Mesenchymal stem cell (in vitro differentiated cells and primary cell): ENCODE measurements around the gene FARS2.

Experiments used
- DNase-seq: peaks from one replicate; pipeline ENCODE4 v3.0.0-alpha.2; 2013
- H2AFZ ChIP-seq: one replicate; pipeline ENCODE4 v1.6.1; 2013; ENCODE audit warnings: low read depth, mild to moderate bottlenecking, control low read depth, inconsistent platforms, low read length, moderate library complexity
- H2AK5ac ChIP-seq: 2 replicates; pipeline ENCODE4 v1.6.1; 2013; ENCODE audit warnings: low read length, moderate library complexity, mild to moderate bottlenecking, inconsistent platforms; ENCODE audit not compliant: severe bottlenecking
- H2BK120ac ChIP-seq: one replicate; pipeline ENCODE4 v1.6.1; 2013; ENCODE audit warnings: low read depth, mild to moderate bottlenecking, inconsistent platforms, low read length, moderate library complexity
- H2BK12ac ChIP-seq, 2 experiments: one replicate each; pipeline ENCODE4 v1.6.1; 2013; ENCODE audit warnings: inconsistent platforms in 2 of 2, low read length in 2 of 2, mild to moderate bottlenecking in 2 of 2, moderate library complexity in 2 of 2, control low read depth in 1 of 2
- H2BK15ac ChIP-seq: one replicate; pipeline ENCODE4 v1.6.1; 2013; ENCODE audit warnings: mild to moderate bottlenecking, low read depth, inconsistent platforms; ENCODE audit not compliant: poor library complexity, severe bottlenecking
- H2BK5ac ChIP-seq: 2 replicates; pipeline ENCODE4 v1.6.1; 2013; ENCODE audit warnings: low read depth, mild to moderate bottlenecking, low read length, control low read depth, inconsistent platforms; ENCODE audit not compliant: poor library complexity, severe bottlenecking
- H3K14ac ChIP-seq, 2 experiments: one replicate each; pipeline ENCODE4 v1.6.1; 2013; ENCODE audit warnings: inconsistent platforms in 2 of 2, low read length in 2 of 2, control low read depth in 1 of 2, mild to moderate bottlenecking in 1 of 2, moderate library complexity in 1 of 2
- H3K18ac ChIP-seq, 2 experiments: one replicate each; pipeline ENCODE4 v1.6.1; 2013; ENCODE audit warnings: inconsistent platforms in 2 of 2, low read length in 2 of 2, control low read depth in 1 of 2, low read depth in 1 of 2, mild to moderate bottlenecking in 1 of 2
- H3K23ac ChIP-seq, 2 experiments: one replicate each; pipeline ENCODE4 v1.6.1; 2013; ENCODE audit warnings: inconsistent platforms in 2 of 2, low read length in 2 of 2, mild to moderate bottlenecking in 2 of 2, moderate library complexity in 2 of 2, control low read depth in 1 of 2
- H3K27ac ChIP-seq: 2 replicates; pipeline ENCODE4 v1.5.1; 2013; ENCODE audit warnings: mild to moderate bottlenecking, moderate library complexity, low read length, control low read depth, inconsistent platforms; ENCODE audit not compliant: poor library complexity, severe bottlenecking
- H3K27me3 ChIP-seq, 2 experiments: 2 replicates each; pipeline versions ENCODE4 v1.6.1 to v1.7.0; 2013; ENCODE audit warnings: low read length in 2 of 2, mild to moderate bottlenecking in 2 of 2, moderate library complexity in 2 of 2, control low read depth in 1 of 2, inconsistent platforms in 1 of 2; ENCODE audit not compliant: control insufficient read depth in 1 of 2, insufficient read depth in 1 of 2
- H3K36me3 ChIP-seq, 2 experiments: 2 replicates each; pipeline versions ENCODE4 v1.6.1 to v1.7.0; 2013; ENCODE audit warnings: low read length in 2 of 2, control low read depth in 1 of 2, inconsistent platforms in 1 of 2, low read depth in 1 of 2, mild to moderate bottlenecking in 1 of 2; ENCODE audit not compliant: insufficient read depth in 2 of 2, control insufficient read depth in 1 of 2
- H3K4ac ChIP-seq, 2 experiments: one replicate each; pipeline ENCODE4 v1.6.1; 2013; ENCODE audit warnings: inconsistent platforms in 2 of 2, low read length in 2 of 2, mild to moderate bottlenecking in 2 of 2, moderate library complexity in 2 of 2, control low read depth in 1 of 2, low read depth in 1 of 2
- H3K4me1 ChIP-seq: 2 replicates; pipeline ENCODE4 v1.6.1; 2013; ENCODE audit warnings: low read depth, low read length, control low read depth; ENCODE audit not compliant: control insufficient read depth, insufficient read depth
- H3K4me2 ChIP-seq: 2 replicates; pipeline ENCODE4 v1.6.1; 2013; ENCODE audit warnings: low read length, mild to moderate bottlenecking, inconsistent platforms; ENCODE audit not compliant: poor library complexity, severe bottlenecking
- H3K4me3 ChIP-seq, 2 experiments: 2 replicates each; pipeline versions ENCODE4 v1.5.1 to v1.7.0; 2013; ENCODE audit warnings: low read length in 2 of 2, mild to moderate bottlenecking in 2 of 2, control low read depth in 1 of 2, low read depth in 1 of 2; ENCODE audit not compliant: insufficient read depth in 1 of 2
- H3K79me1 ChIP-seq: replicated peaks from 2 replicates; pipeline ENCODE4 v1.6.1; 2013; ENCODE audit warnings: mild to moderate bottlenecking, control low read depth, low read length, inconsistent platforms; ENCODE audit not compliant: poor library complexity, severe bottlenecking
- H3K9ac ChIP-seq: 2 replicates; pipeline ENCODE4 v1.7.0; 2013; ENCODE audit warnings: mild to moderate bottlenecking, low read length, moderate library complexity
- H3K9me3 ChIP-seq: 2 replicates; pipeline ENCODE4 v1.7.0; 2013; ENCODE audit warnings: mild to moderate bottlenecking, low read length; ENCODE audit not compliant: control insufficient read depth
- H4K8ac ChIP-seq: one replicate; pipeline ENCODE4 v1.6.1; 2013; ENCODE audit warnings: inconsistent platforms, mild to moderate bottlenecking, low read length, moderate library complexity
- H4K91ac ChIP-seq: one replicate; pipeline ENCODE4 v1.6.1; 2013; ENCODE audit warnings: mild to moderate bottlenecking, low read length, inconsistent platforms
- WGBS: methylation state at CpG from one replicate; pipeline ENCODE4 v1.1.7; 2013; ENCODE audit warnings: mixed read lengths; 5-methylcytosine and 5-hydroxymethylcytosine counted together

Gene FARS2

GRCh38 chr6:5215799-5216198 is 45.5 kb upstream of the FARS2 start:
- H2AK5ac ChIP-seq: no peak overlapping the region
- no peak overlapping the region for H2BK120ac ChIP-seq
- H2BK15ac ChIP-seq: no peak overlapping the region
- H3K14ac ChIP-seq: no peak overlapping the region
- H3K18ac ChIP-seq: no peak overlapping the region
- H2BK5ac ChIP-seq: no peak overlapping the region
- H3K4ac ChIP-seq: no peak overlapping the region
- H3K36me3 ChIP-seq: peaks cover 5 to 28% of the 10 kb centered on the region in 2 experiments
- no peak overlapping the region for H3K4me2 ChIP-seq
- no peak overlapping the region for H3K4me3 ChIP-seq
- no peak overlapping the region for H3K23ac ChIP-seq
- peaks cover 11% of the 10 kb centered on the region for H3K4me1 ChIP-seq
- DNase-seq: no peak
- peaks cover 19% of the 10 kb centered on the region for H3K79me1 ChIP-seq
- H4K8ac ChIP-seq: no peak overlapping the region
- no peak overlapping the region for H3K9ac ChIP-seq
- WGBS: 94% methylated on average over 8 of the region's 9 CpGs
- H4K91ac ChIP-seq: no peak overlapping the region
- H2BK12ac ChIP-seq: no peak overlapping the region
- H3K27ac ChIP-seq: peak overlapping the region; percentile 14
- no peaks in the 10 kb centered on the region for H3K9me3 ChIP-seq
- H2AFZ ChIP-seq: no peak overlapping the region
- no peaks in the 10 kb centered on the region for H3K27me3 ChIP-seq

GRCh38 chr6:5217356-5217755 is 44.0 kb upstream of the FARS2 start:
- Histone ChIP-seq H3K36me3 (peaks cover 8 to 24% of the 10 kb centered on the region in 2 experiments), H3K9me3 (no peaks in the 10 kb centered on the region)
- 93% methylated on average over 1 of the region's 2 CpGs for WGBS

GRCh38 chr6:5219011-5219691 is 42.2 kb upstream of the FARS2 start:
- no peaks in the 10 kb centered on the region for H3K9me3 ChIP-seq
- H2BK12ac ChIP-seq: no peak overlapping the region
- no peak overlapping the region for H3K4me3 ChIP-seq
- H3K18ac ChIP-seq: no peak overlapping the region
- DNase-seq: no peak
- no peak overlapping the region for H3K4ac ChIP-seq
- H3K79me1 ChIP-seq: peaks cover 20% of the 10 kb centered on the region
- no peak overlapping the region for H4K8ac ChIP-seq
- no peaks in the 10 kb centered on the region for H3K27me3 ChIP-seq
- no peak overlapping the region for H2BK15ac ChIP-seq
- H3K14ac ChIP-seq: no peak overlapping the region
- H3K36me3 ChIP-seq: peaks cover 3 to 16% of the 10 kb centered on the region in 2 experiments
- peaks cover 7% of the 10 kb centered on the region for H3K4me1 ChIP-seq
- H2BK120ac ChIP-seq: no peak overlapping the region
- H2BK5ac ChIP-seq: no peak overlapping the region
- 96% methylated on average over 4 of the region's 5 CpGs for WGBS
- H2AK5ac ChIP-seq: no peak overlapping the region
- no peak overlapping the region for H3K9ac ChIP-seq
- no peak overlapping the region for H3K23ac ChIP-seq
- no peak overlapping the region for H4K91ac ChIP-seq
- H2AFZ ChIP-seq: no peak overlapping the region
- H3K4me2 ChIP-seq: no peak overlapping the region
- H3K27ac ChIP-seq: no peak overlapping the region

More at GRCh38 chr6:5217356-5217755, 44.0 kb upstream of the FARS2 start:
- Histone ChIP-seq H3K4ac (no peak overlapping the region), H3K18ac (no peak overlapping the region), H2BK15ac (no peak overlapping the region), H3K27me3 (no peaks in the 10 kb centered on the region), H3K23ac (no peak overlapping the region), H4K8ac (no peak overlapping the region), H3K9ac (no peak overlapping the region), H3K4me3 (no peak overlapping the region), H3K79me1 (peaks cover 22% of the 10 kb centered on the region), H3K27ac (no peak overlapping the region), H2AK5ac (no peak overlapping the region), H3K4me1 (peaks cover 11% of the 10 kb centered on the region), H2AFZ (no peak overlapping the region), H3K14ac (no peak overlapping the region), H2BK120ac (no peak overlapping the region), H3K4me2 (no peak overlapping the region), H2BK5ac (no peak overlapping the region), H2BK12ac (no peak overlapping the region), H4K91ac (no peak overlapping the region)
- no peak for DNase-seq

- no peak overlapping the region for H2BK5ac ChIP-seq
- no peak overlapping the region for H3K14ac ChIP-seq
- no peak overlapping the region for H4K8ac ChIP-seq
- H3K4me1 ChIP-seq: no peaks in the 10 kb centered on the region
- peaks cover 21% of the 10 kb centered on the region for H3K79me1 ChIP-seq
- no peak overlapping the region for H2AK5ac ChIP-seq
- no peak overlapping the region for H2BK15ac ChIP-seq
- H3K27me3 ChIP-seq: no peaks in the 10 kb centered on the region
- no peak overlapping the region for H3K27ac ChIP-seq
- peaks cover 3 to 11% of the 10 kb centered on the region in 2 experiments for H3K36me3 ChIP-seq
- H4K91ac ChIP-seq: no peak overlapping the region
- no peak overlapping the region for H3K23ac ChIP-seq
- DNase-seq: no peak
- H2BK12ac ChIP-seq: no peak overlapping the region
- H2BK120ac ChIP-seq: no peak overlapping the region
- H2AFZ ChIP-seq: no peak overlapping the region
- H3K18ac ChIP-seq: no peak overlapping the region
- H3K9ac ChIP-seq: no peak overlapping the region
- no peak overlapping the region for H3K4me2 ChIP-seq
- no peak overlapping the region for H3K4ac ChIP-seq
- no CpG with 5 or more reads among the region's 1 CpG for WGBS
- H3K4me3 ChIP-seq: no peak overlapping the region
- H3K9me3 ChIP-seq: no peaks in the 10 kb centered on the region
Measured at GRCh38 chr6:5220443-5220842, 40.9 kb upstream of the FARS2 start.
